Transverse colon (tissue), 4 donors: Measurements from ENCODE around the gene CPXM1. TPM values are rescaled to one million over a fixed set of nuclear protein-coding genes. Genes with fewer than 3 reads are reported as not detected.

Experiments
- DNase-seq: peaks from one replicate; pipeline ENCODE4 v3.0.0-alpha.2; 2019
- H3K27ac ChIP-seq, 4 donors: fragments of 200-600 bp; sonication (generic); 2 replicates each; pipeline ENCODE4 v1.5.1; 2016 to 2018; ENCODE audit warnings: inconsistent platforms in 4 of 4
- H3K27me3 ChIP-seq: fragments of 200-600 bp; sonication (generic); 2 replicates; pipeline ENCODE4 v1.5.1; 2017; ENCODE audit warnings: inconsistent platforms
- H3K36me3 ChIP-seq, 4 donors: fragments of 200-600 bp; sonication (generic); 2 replicates each; pipeline ENCODE4 v1.5.1; 2017 to 2019; ENCODE audit warnings: inconsistent platforms in 4 of 4
- H3K4me1 ChIP-seq, 4 donors: fragments of 200-600 bp; sonication (generic); 2 replicates each; pipeline ENCODE4 v1.5.1; 2017 to 2020; ENCODE audit warnings: inconsistent platforms in 4 of 4
- H3K4me3 ChIP-seq, 4 donors: fragments of 200-600 bp; sonication (generic); 1 replicate in 1 of 4; 2 replicates in 3 of 4; pipeline versions ENCODE4 v1.5.1 to v1.6.1; 2017 to 2019; ENCODE audit warnings: inconsistent platforms in 4 of 4
- H3K9me3 ChIP-seq, 2 donors: fragments of 200-600 bp; sonication (generic); 2 replicates each; pipeline ENCODE4 v1.5.1; 2017 to 2019; ENCODE audit warnings: inconsistent platforms in 2 of 2
- EP300 ChIP-seq: sonication (generic); formaldehyde crosslinking; IDR thresholded peaks from one replicate; pipeline ENCODE4 v1.6.1; 2017; ENCODE audit warnings: antibody characterized with exemption, low read depth
- POLR2A ChIP-seq: fragments of 450-650 bp; IDR thresholded peaks from one replicate; pipeline ENCODE4 v1.6.1; 2016; ENCODE audit warnings: antibody characterized with exemption, mild to moderate bottlenecking, moderate library complexity
- POLR2AphosphoS5 ChIP-seq, 3 donors: sonication (generic); formaldehyde crosslinking; IDR thresholded peaks; one replicate each; pipeline ENCODE4 v1.6.1; 2016; ENCODE audit warnings: antibody characterized with exemption in 3 of 3
- WGBS, 2 donors: methylation state at CpG; one replicate each; pipeline ENCODE4 v1.1.5; 2018; ENCODE audit warnings: low coverage in 1 of 2; 5-methylcytosine and 5-hydroxymethylcytosine counted together
- in situ Hi-C, 4 donors: fragments of 200-750 bp; cut with MboI; loops; one replicate each; pipeline versions ENCODE4 v1.15.0 to v1.15.1; 2017; ENCODE audit warnings: low sequenced_read_pairs in 3 of 4, low pct_ligation_motif_present in 1 of 4, low pct_unique_long_range_greater_than_20kb in 1 of 4
- intact Hi-C: fragments of 100-400 bp; cut with DNase I; formaldehyde crosslinking; loops from one replicate; pipeline ENCODE4 v1.15.1; 2023; ENCODE audit warnings: low total_unique reads
- total RNA-seq, 4 donors: library from RNA; depleted of rRNA; stranded (reverse); fragments of >200 nt; gene quantifications; one replicate each; pipeline ENCODE4 v1.1.0, GENCODE V29; 2016
- TF ChIP-seq, protein P1 (sequence below), 5 experiments: fragments of 200-600 bp in 3 of 5; fragments of 450-650 bp in 2 of 5; sonication (generic) in 3 of 5; IDR thresholded peaks; 1 replicate in 2 of 5; 2 replicates in 3 of 5; pipeline ENCODE4 v1.5.1; 2016 to 2017; ENCODE audit warnings: antibody characterized with exemption in 5 of 5, inconsistent platforms in 3 of 5, mild to moderate bottlenecking in 2 of 5, moderate library complexity in 1 of 5

The CPXM1 gene
- total RNA-seq, 4 donors from 2014 or later, result 0.80 to 2.6 (median 1.0) TPM

DNA sequence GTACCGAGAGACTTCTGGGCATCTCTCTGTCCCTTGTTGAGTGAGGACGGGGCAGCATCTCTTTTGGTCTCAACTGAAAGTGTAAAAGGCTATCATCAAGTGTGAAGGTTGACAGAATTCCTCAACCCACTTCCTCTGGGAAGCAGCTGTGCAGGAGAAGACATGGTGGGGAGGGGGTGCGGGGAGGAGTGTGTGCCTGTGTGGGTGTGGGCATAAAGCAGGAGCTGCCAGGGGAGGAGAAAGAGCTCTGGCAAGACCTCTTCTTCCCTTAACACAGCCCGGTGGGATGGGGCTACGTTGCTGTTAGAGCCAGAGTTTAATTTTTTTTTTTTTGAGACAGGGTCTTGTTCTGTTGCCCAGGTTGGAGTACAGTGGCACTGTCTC lies 31.8 kb downstream of the CPXM1 start:
- Histone ChIP-seq H3K27ac (no peak overlapping the region), H3K27me3 (peaks cover 52% of the 10 kb centered on the region)

DNA sequence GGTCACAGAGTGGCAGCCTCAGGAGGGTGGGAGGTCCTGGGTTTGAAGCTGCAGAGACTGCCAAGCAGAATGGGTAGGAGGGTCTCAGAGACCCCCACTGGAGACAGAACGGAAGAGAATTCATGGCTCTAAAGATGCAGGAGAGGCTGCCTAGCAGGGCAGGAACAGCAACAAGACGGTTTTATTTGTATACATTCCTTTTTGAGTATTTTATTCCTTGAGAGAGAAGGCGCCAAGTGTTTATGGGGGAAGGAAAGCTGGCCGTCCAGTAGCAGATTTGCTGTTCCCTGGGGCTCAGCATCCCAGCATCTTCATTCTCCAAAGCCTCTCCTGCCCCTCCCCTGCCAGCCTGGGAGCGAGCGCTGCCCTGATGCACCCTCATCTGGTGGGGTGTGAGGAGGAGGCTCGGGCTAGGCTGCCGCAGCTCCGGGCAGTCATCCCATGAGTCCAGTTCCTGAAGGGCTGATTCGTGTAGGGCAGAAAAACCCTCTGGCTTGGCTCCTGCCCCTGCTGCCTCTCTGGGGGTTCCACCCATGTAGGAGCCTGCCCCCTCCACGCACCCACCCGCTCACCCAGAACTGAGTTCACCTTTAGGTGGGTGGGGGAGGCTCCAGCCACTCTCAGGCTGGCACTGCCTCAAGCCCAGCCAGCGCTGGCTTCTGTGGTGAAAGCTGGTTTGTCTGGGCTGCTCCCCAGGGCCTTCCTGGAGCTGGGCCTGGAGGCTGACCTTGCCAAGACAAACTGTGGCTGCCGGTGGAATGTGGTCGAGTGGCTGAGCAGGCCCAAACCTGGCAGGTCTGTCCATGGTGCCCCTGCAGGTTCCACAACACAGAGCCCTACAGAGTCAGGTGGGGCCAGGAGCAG lies 32.4 kb downstream of the CPXM1 start:
- H3K27ac ChIP-seq, result no peak overlapping the region
- WGBS, 2 donors, result 31 to 43% methylated on average over 1 to 15 of the region's 15 CpGs
- no peak overlapping the region for H3K4me3 ChIP-seq
- TF ChIP-seq EP300, result no peak
- no peak for TF ChIP-seq POLR2A
- TF ChIP-seq POLR2AphosphoS5 (IDR thresholded peaks at IDR 0.05), result no peak
- TF ChIP-seq, protein P1, sequence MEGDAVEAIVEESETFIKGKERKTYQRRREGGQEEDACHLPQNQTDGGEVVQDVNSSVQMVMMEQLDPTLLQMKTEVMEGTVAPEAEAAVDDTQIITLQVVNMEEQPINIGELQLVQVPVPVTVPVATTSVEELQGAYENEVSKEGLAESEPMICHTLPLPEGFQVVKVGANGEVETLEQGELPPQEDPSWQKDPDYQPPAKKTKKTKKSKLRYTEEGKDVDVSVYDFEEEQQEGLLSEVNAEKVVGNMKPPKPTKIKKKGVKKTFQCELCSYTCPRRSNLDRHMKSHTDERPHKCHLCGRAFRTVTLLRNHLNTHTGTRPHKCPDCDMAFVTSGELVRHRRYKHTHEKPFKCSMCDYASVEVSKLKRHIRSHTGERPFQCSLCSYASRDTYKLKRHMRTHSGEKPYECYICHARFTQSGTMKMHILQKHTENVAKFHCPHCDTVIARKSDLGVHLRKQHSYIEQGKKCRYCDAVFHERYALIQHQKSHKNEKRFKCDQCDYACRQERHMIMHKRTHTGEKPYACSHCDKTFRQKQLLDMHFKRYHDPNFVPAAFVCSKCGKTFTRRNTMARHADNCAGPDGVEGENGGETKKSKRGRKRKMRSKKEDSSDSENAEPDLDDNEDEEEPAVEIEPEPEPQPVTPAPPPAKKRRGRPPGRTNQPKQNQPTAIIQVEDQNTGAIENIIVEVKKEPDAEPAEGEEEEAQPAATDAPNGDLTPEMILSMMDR (IDR thresholded peaks at IDR 0.05), result no peak
- DNase-seq, result no peak
- in situ Hi-C loops (no loop called here), intact Hi-C loops (no loop called here)
- no peaks in the 10 kb centered on the region for H3K9me3 ChIP-seq
- H3K36me3 ChIP-seq, result no peaks in the 10 kb centered on the region
- H3K4me1 ChIP-seq, result peaks cover 0 to 5% (median 1%) of the 10 kb centered on the region in 4 donors
- H3K27me3 ChIP-seq, result peaks cover 52% of the 10 kb centered on the region

More for the DNA sequence above, 31.8 kb downstream of the CPXM1 start:
- DNase-seq, result no peak
- H3K4me3 ChIP-seq, result no peak overlapping the region
- TF ChIP-seq POLR2AphosphoS5 (IDR thresholded peaks at IDR 0.05), result no peak
- TF ChIP-seq, protein P1 (IDR thresholded peaks at IDR 0.05), result no peak
- TF ChIP-seq POLR2A, result no peak
- TF ChIP-seq EP300, result no peak
- WGBS, 2 donors, result 67 to 71% methylated on average over 1 to 5 of the region's 5 CpGs
- in situ Hi-C loops (no loop called here), intact Hi-C loops (no loop called here)
- H3K36me3 ChIP-seq, result no peaks in the 10 kb centered on the region
- H3K9me3 ChIP-seq, result no peaks in the 10 kb centered on the region
- peaks cover 0 to 5% (median 1%) of the 10 kb centered on the region in 4 donors for H3K4me1 ChIP-seq

DNA sequence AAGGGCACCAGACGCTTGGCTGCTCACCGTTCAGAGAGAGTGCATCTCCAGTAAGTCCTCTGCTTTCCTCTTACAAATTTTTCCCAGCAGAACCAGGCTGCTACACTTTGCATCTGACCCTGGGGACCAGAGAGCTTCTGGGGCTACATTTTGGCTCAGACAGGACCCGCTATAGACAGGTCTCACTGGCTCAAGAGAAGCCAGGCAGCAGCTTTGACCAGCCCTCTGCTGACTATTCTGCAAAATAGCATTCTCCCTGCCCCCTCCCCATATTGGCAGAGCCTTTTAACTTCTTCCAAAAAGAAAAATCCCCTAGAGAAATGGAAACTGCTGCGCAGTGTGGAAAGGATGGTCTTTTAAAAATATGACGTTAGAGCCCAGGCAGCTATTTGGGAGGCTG lies 37.2 kb downstream of the CPXM1 start:
- no peak overlapping the region for H3K27ac ChIP-seq
- intact Hi-C loops, result no loop called here
- no peaks in the 10 kb centered on the region for H3K9me3 ChIP-seq
- in situ Hi-C loops, result no loop called here
- H3K27me3 ChIP-seq, result peaks cover 36% of the 10 kb centered on the region
- no peaks in the 10 kb centered on the region for H3K36me3 ChIP-seq
- TF ChIP-seq POLR2A (no peak), EP300 (no peak), POLR2AphosphoS5 (IDR thresholded peaks at IDR 0.05) (no peak)
- TF ChIP-seq, protein P1 (IDR thresholded peaks at IDR 0.05), result no peak
- H3K4me3 ChIP-seq, result no peak overlapping the region
- H3K4me1 ChIP-seq, result peaks cover 0 to 5% (median 1%) of the 10 kb centered on the region in 4 donors
- DNase-seq, result no peak
- WGBS, 2 donors, result 57 to 75% methylated on average over 2 to 5 of the region's 5 CpGs

DNA sequence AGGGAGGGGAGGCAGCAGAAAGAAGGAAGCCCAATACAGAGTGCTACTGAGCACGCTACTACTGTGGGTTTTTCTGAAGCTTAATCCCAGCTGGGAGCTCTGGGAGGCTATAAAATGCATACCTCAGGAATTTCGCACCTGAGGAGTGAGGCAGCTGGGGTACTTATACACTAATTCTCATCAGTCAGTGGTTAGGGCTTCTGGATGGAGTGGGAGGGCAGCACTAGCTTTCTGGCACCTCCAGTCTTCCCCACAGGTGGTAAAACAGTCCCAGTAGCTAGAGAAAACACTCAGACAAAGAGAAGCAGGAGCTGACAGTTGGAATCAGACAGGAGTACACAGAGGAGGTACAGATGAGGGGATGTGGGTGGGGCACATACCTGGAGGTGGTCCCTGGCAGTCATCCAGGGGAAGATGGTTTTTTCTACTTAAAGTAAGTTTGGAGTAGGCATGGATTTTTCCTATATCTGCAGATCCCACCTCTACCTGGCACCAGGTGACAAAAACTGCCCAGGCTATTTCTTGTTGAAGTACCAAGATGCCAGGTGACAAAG lies 37.8 kb downstream of the CPXM1 start:
- Histone ChIP-seq H3K27ac (no peak overlapping the region), H3K27me3 (peaks cover 31% of the 10 kb centered on the region), H3K4me3 (no peak overlapping the region), H3K36me3 (no peaks in the 10 kb centered on the region), H3K9me3 (no peaks in the 10 kb centered on the region), H3K4me1 (peaks cover 0 to 2% (median under 1%) of the 10 kb centered on the region in 4 donors)
- TF ChIP-seq POLR2A (no peak), EP300 (no peak), POLR2AphosphoS5 (IDR thresholded peaks at IDR 0.05) (no peak)
- TF ChIP-seq, protein P1 (IDR thresholded peaks at IDR 0.05), result no peak
- 47 to 63% methylated on average over 2 of the region's 2 CpGs for WGBS, 2 donors
- in situ Hi-C loops, result no loop called here
- intact Hi-C loops, result no loop called here
- no peak for DNase-seq
